Esophagus muscularis mucosa (tissue), 4 donors: ENCODE results near the gene HNRNPLL.

Experiments used
- CTCF ChIP-seq, 3 experiments: fragments of 200-600 bp in 2 of 3; fragments of 450-650 bp in 1 of 3; sonication (generic) in 2 of 3; IDR thresholded peaks; one replicate each; pipeline ENCODE4 v1.5.1; 2017 to 2019; ENCODE audit warnings: antibody characterized with exemption in 3 of 3, mild to moderate bottlenecking in 2 of 3, moderate library complexity in 1 of 3
- EP300 ChIP-seq: sonication (generic); formaldehyde crosslinking; IDR thresholded peaks from one replicate; pipeline ENCODE4 v1.6.1; 2017; ENCODE audit warnings: antibody characterized with exemption
- POLR2A ChIP-seq: fragments of 450-650 bp; IDR thresholded peaks from one replicate; pipeline ENCODE4 v1.6.1; 2017; ENCODE audit warnings: antibody characterized with exemption, moderate library complexity, mild to moderate bottlenecking, low read depth
- POLR2AphosphoS5 ChIP-seq, 2 donors: sonication (generic); formaldehyde crosslinking; IDR thresholded peaks; one replicate each; pipeline ENCODE4 v1.6.1; 2017; ENCODE audit warnings: antibody characterized with exemption in 2 of 2

- TF ChIP-seq CTCF (IDR thresholded peaks at IDR 0.05) (no peak), EP300 (no peak), POLR2AphosphoS5 (IDR thresholded peaks at IDR 0.05) (no peak), POLR2A (no peak)
Observed at GRCh38 chr2:38535404-38535743, 67.4 kb downstream of the HNRNPLL start.
